Peyer's patch (tissue), 4 donors: Measurements from ENCODE around the gene GADL1. TPM values are rescaled to one million over a fixed set of nuclear protein-coding genes. Genes with fewer than 3 reads are reported as not detected.
A peak's percentile ranks its signal among the peaks of the same experiment; 100 is the strongest.

Source experiments
- DNase-seq, 3 donors: peaks; one replicate each; pipeline ENCODE4 v3.0.0-alpha.2; 2017 to 2019
- H3K27ac ChIP-seq, 4 donors: fragments of 200-600 bp; sonication (generic); one replicate each; pipeline ENCODE4 v1.5.1; 2016 to 2019
- H3K27me3 ChIP-seq, 2 donors: fragments of 200-600 bp; sonication (generic); one replicate each; pipeline ENCODE4 v1.5.1; 2019
- H3K36me3 ChIP-seq, 3 donors: fragments of 200-600 bp; sonication (generic); one replicate each; pipeline ENCODE4 v1.5.1; 2016 to 2019
- H3K4me1 ChIP-seq, 4 donors: fragments of 200-600 bp; sonication (generic); one replicate each; pipeline ENCODE4 v1.5.1; 2016 to 2019
- H3K4me3 ChIP-seq, 4 donors: fragments of 200-600 bp; sonication (generic); 1 replicate in 3 of 4; 2 replicates in 1 of 4; pipeline ENCODE4 v1.5.1; 2016 to 2019; ENCODE audit warnings: mild to moderate bottlenecking in 1 of 4
- H3K9me3 ChIP-seq, 4 donors: fragments of 200-600 bp; sonication (generic); one replicate each; pipeline ENCODE4 v1.5.1; 2016 to 2019; ENCODE audit warnings: mild to moderate bottlenecking in 1 of 4
- POLR2A ChIP-seq, 2 donors: fragments of 450-650 bp; IDR thresholded peaks; one replicate each; pipeline ENCODE4 v1.5.1; 2017; ENCODE audit warnings: antibody characterized with exemption in 2 of 2, mild to moderate bottlenecking in 2 of 2, moderate library complexity in 2 of 2
- total RNA-seq, 4 donors: library from RNA; depleted of rRNA; stranded (reverse); fragments of >200 nt; gene quantifications; one replicate each; pipeline ENCODE4 v1.1.0, GENCODE V29; 2016
- TF ChIP-seq, protein P1 (sequence below), 6 experiments: fragments of 450-650 bp in 4 of 6; fragments of 200-600 bp in 2 of 6; sonication (generic) in 1 of 6; IDR thresholded peaks; one replicate each; pipeline ENCODE4 v1.5.1; 2017 to 2019; ENCODE audit warnings: antibody characterized with exemption in 6 of 6, mild to moderate bottlenecking in 3 of 6, moderate library complexity in 1 of 6

Gene GADL1
- total RNA-seq, 4 donors from 2014 or later: not detected

DNA sequence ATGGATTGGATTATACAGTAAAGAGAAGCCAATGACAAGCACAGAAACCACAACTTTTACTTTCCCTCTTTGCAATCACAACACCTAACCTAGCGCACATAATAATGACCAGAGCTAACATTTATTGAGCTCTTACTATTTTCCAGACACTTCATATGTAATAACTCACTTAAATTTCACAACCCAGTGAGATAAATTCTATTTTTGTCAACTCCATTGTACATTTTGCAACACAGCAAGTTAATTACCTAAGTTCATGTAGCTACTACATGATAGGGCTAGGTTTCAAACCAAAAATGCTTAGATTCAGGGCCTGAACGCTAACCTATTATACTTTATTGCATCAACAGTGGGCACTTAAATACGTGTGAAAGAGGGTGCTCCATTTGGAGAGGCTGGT, 89.5 kb downstream of the GADL1 start:
- Histone ChIP-seq H3K9me3 (no peaks in the 10 kb centered on the region), H3K27ac (no peak overlapping the region), H3K4me3 (no peak overlapping the region), H3K4me1 (no peaks in the 10 kb centered on the region), H3K27me3 (no peaks in the 10 kb centered on the region), H3K36me3 (no peaks in the 10 kb centered on the region)
- TF ChIP-seq POLR2A (IDR thresholded peaks at IDR 0.05): no peak
- TF ChIP-seq, protein P1, sequence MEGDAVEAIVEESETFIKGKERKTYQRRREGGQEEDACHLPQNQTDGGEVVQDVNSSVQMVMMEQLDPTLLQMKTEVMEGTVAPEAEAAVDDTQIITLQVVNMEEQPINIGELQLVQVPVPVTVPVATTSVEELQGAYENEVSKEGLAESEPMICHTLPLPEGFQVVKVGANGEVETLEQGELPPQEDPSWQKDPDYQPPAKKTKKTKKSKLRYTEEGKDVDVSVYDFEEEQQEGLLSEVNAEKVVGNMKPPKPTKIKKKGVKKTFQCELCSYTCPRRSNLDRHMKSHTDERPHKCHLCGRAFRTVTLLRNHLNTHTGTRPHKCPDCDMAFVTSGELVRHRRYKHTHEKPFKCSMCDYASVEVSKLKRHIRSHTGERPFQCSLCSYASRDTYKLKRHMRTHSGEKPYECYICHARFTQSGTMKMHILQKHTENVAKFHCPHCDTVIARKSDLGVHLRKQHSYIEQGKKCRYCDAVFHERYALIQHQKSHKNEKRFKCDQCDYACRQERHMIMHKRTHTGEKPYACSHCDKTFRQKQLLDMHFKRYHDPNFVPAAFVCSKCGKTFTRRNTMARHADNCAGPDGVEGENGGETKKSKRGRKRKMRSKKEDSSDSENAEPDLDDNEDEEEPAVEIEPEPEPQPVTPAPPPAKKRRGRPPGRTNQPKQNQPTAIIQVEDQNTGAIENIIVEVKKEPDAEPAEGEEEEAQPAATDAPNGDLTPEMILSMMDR (IDR thresholded peaks at IDR 0.05): no peak
- no peak for DNase-seq

DNA sequence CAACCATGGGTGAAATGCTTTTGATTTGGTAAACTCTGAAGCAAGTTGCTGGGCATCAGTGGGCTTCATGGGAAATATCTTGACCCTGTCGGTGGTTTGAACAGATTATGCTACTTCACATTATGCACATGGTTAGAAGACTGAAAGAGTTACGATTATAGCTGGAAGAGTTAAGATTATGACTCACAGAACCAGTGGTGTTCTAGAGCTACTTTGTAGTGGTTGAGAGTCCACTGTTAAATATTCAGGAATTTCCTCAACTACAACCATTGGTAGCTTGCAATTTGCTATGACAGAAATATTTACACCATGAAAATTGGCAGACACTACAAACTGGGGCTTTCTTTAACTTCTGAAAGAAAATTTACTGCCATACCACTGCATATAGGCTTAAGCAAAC, 99.3 kb downstream of the GADL1 start:
- Histone ChIP-seq H3K4me1 (no peaks in the 10 kb centered on the region), H3K27me3 (no peaks in the 10 kb centered on the region), H3K9me3 (no peaks in the 10 kb centered on the region), H3K27ac (no peak overlapping the region), H3K36me3 (no peaks in the 10 kb centered on the region), H3K4me3 (no peak overlapping the region)
- TF ChIP-seq POLR2A (IDR thresholded peaks at IDR 0.05): no peak
- TF ChIP-seq, protein P1 (IDR thresholded peaks at IDR 0.05): no peak
- DNase-seq: no peak

DNA sequence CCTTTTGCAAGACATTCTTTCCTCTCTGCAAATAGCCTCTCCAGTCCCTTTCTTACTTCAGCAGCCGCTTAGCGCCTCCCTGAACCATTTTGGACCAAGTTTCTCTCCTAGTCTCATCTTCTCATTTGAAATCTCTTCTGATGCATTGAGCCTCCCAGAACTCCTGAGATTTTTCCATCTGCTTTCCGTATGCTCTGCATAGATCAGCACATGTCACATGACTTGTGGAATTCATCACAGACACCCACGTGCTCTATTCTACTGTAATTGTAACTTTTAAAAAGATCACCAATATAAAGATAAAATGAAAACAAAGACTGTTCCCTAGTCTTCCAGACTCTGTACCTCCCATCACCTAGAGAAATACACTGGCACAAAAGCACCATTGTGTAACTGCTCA, 100.7 kb downstream of the GADL1 start:
- no peak for DNase-seq
- no peaks in the 10 kb centered on the region for H3K9me3 ChIP-seq
- H3K36me3 ChIP-seq: no peaks in the 10 kb centered on the region

DNA sequence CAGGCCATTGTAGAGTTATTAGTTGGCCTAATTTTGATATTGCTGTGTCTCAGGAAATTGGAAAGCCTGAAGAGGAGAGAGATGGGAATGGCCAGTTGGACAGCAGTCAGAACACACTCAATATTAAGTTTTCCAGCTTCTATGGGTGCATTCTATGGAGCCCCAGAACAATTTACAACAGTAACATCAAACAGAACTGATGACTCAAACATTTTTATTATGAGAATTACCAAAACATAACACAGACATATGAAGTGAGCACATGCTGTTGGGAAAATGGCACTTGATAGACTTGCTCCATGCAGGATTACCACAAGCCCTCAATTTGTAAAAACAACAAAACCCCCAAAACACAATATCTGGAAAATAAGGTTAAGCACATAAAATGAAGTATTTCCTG, 104.3 kb downstream of the GADL1 start:
- H3K36me3 ChIP-seq: no peaks in the 10 kb centered on the region
- no peaks in the 10 kb centered on the region for H3K4me1 ChIP-seq
- no peak overlapping the region for H3K4me3 ChIP-seq
- no peaks in the 10 kb centered on the region for H3K27me3 ChIP-seq
- no peak overlapping the region for H3K27ac ChIP-seq
- DNase-seq: no peak
- no peaks in the 10 kb centered on the region for H3K9me3 ChIP-seq
- no peak for TF ChIP-seq POLR2A (IDR thresholded peaks at IDR 0.05)
- TF ChIP-seq, protein P1 (IDR thresholded peaks at IDR 0.05): no peak

More for the DNA sequence above, 100.7 kb downstream of the GADL1 start:
- Histone ChIP-seq H3K4me3 (no peak overlapping the region), H3K27ac (no peak overlapping the region), H3K4me1 (no peaks in the 10 kb centered on the region), H3K27me3 (no peaks in the 10 kb centered on the region)
- no peak for TF ChIP-seq POLR2A (IDR thresholded peaks at IDR 0.05)
- TF ChIP-seq, protein P1 (IDR thresholded peaks at IDR 0.05): no peak

DNA sequence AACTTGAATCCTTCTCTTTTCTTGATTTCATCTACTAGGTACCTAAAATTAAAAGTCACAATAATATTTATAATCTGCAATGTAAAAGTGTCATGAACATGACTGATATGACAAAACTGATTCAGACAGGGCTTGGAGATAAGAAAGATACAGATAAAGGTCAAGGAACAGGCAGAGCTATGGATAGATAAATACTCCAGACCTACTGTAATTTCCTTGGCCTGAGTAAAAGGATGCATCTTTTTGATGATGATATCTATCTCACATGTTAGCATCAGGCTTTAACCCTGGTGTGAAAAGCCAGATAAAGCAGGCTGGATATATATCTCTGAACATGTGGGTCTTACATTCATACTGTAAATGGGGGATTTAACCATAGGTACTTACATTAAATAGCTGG, 108.1 kb downstream of the GADL1 start:
- no peaks in the 10 kb centered on the region for H3K9me3 ChIP-seq
- H3K27ac ChIP-seq: no peak overlapping the region
- H3K27me3 ChIP-seq: no peaks in the 10 kb centered on the region
- no peak for TF ChIP-seq POLR2A (IDR thresholded peaks at IDR 0.05)
- TF ChIP-seq, protein P1 (IDR thresholded peaks at IDR 0.05): no peak
- no peaks in the 10 kb centered on the region for H3K36me3 ChIP-seq
- no peak overlapping the region for H3K4me3 ChIP-seq
- H3K4me1 ChIP-seq: no peaks in the 10 kb centered on the region
- DNase-seq: no peak

DNA sequence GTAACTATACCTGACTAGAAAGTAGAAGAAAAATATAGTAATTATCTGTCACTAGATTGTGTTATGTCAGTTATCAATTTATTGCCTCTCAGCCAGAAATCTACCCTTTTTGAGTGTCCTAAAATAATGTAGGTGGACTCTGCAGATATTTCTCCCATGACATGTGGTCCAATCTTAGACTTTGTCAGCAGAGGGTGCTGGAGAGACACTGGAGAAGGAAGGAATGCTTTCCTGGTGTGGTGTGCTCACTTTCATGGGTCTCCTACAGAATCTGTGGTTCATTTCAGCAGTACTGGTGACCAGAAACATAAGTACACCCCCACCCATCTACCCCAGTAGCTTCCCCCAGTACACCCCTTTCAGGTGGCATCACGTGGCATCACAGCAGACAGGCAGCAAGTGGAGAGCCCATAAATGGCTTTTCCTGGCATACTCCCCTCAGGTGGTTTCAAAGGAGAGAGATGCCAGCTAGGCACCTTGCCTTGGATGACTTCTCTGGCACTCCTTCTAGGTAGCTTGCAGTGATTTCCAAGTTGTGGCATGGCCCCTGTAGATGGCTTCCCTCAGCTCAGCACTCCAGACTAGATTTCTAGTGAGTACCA, 114.7 kb downstream of the GADL1 start:
- Histone ChIP-seq H3K4me3 (no peak overlapping the region), H3K4me1 (no peaks in the 10 kb centered on the region), H3K9me3 (no peaks in the 10 kb centered on the region), H3K27ac (no peak overlapping the region), H3K27me3 (no peaks in the 10 kb centered on the region), H3K36me3 (no peaks in the 10 kb centered on the region)
- TF ChIP-seq, protein P1 (IDR thresholded peaks at IDR 0.05): peak in 4 of 6 experiments; percentile 15 to 54 (median 52)
- TF ChIP-seq POLR2A (IDR thresholded peaks at IDR 0.05): no peak
- peak in 1 of 3 donors; percentile 47 for DNase-seq
